ENCODE results near the gene PTPN20. TPM values are rescaled to one million over a fixed set of nuclear protein-coding genes. Genes with fewer than 3 reads are reported as not detected.

Gene PTPN20
- total RNA-seq, 3 donors from 2014 or later, result 0.64 to 14.8 (median 5.6) TPM

GRCh38 chr10:47025540-47026300 is 114.5 kb downstream of the PTPN20 start:
- no peaks in the 10 kb centered on the region for H3K27me3 ChIP-seq
- no peaks in the 10 kb centered on the region for H3K36me3 ChIP-seq
- peak overlapping the region in 1 of 2 donors; percentile 20 for H3K27ac ChIP-seq
- TF ChIP-seq, protein P1, sequence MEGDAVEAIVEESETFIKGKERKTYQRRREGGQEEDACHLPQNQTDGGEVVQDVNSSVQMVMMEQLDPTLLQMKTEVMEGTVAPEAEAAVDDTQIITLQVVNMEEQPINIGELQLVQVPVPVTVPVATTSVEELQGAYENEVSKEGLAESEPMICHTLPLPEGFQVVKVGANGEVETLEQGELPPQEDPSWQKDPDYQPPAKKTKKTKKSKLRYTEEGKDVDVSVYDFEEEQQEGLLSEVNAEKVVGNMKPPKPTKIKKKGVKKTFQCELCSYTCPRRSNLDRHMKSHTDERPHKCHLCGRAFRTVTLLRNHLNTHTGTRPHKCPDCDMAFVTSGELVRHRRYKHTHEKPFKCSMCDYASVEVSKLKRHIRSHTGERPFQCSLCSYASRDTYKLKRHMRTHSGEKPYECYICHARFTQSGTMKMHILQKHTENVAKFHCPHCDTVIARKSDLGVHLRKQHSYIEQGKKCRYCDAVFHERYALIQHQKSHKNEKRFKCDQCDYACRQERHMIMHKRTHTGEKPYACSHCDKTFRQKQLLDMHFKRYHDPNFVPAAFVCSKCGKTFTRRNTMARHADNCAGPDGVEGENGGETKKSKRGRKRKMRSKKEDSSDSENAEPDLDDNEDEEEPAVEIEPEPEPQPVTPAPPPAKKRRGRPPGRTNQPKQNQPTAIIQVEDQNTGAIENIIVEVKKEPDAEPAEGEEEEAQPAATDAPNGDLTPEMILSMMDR (IDR thresholded peaks at IDR 0.05), result no peak
- no peak for TF ChIP-seq POLR2AphosphoS5 (IDR thresholded peaks at IDR 0.05)
- TF ChIP-seq POLR2A (IDR thresholded peaks at IDR 0.05), result no peak
- intact Hi-C loops (cut with DNase I; ENCODE audit: low total_unique reads), result no loop called here
- peak in 1 of 2 donors; percentile 13 for DNase-seq (ENCODE audit: low spot score in 2 of 2)
- H3K4me3 ChIP-seq, result no peak overlapping the region
- no peaks in the 10 kb centered on the region for H3K9me3 ChIP-seq
- no peaks in the 10 kb centered on the region for H3K4me1 ChIP-seq

DNA sequence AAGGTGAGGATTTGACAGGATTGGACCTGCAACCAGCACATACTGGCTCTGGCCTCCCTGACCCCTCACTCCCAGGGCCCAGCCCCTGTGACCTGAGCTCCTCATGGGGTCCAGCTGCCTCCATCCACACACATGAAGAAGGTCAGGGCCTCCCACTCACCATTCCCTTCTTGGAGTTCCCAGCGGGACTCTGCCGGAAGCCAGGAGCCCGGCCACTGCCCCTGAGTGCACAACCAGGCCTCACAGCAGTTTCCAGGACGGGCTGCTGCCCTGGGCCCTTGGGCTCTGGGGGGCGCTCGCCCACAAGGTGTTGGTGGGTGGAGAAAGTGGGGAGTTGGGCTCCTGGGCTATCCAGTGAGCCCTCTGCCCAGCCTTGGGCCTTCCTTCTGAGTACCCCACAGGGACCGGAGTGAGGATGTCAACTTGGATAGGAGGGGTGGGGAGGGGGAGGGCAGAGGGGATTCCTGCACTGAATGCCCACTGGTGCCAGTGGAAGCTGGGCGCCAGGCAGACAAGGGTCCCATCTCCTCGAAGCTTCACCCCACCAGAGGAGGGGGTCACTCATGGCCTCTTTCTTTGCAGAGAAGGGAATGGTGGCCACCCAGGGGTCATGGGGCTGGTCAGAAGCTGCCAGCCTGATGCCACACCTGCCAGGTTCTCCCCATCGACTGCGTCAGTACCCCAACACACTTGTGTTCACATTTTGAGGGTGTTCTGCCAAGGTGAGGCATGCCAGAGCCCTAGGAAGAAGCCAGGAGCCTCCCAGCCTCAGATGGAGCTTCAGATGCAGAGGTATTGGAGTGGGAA is 115.3 kb downstream of the PTPN20 start:
- Histone ChIP-seq H3K36me3 (no peaks in the 10 kb centered on the region), H3K4me3 (no peak overlapping the region), H3K27me3 (no peaks in the 10 kb centered on the region), H3K27ac (no peak overlapping the region), H3K9me3 (no peaks in the 10 kb centered on the region), H3K4me1 (no peaks in the 10 kb centered on the region)
- peak in 1 of 2 donors; percentile 37 for DNase-seq (ENCODE audit: low spot score in 2 of 2)
- intact Hi-C loops (cut with DNase I; ENCODE audit: low total_unique reads), result no loop called here
- TF ChIP-seq POLR2A (IDR thresholded peaks at IDR 0.05) (no peak), POLR2AphosphoS5 (IDR thresholded peaks at IDR 0.05) (no peak)
- TF ChIP-seq, protein P1 (IDR thresholded peaks at IDR 0.05), result no peak

DNA sequence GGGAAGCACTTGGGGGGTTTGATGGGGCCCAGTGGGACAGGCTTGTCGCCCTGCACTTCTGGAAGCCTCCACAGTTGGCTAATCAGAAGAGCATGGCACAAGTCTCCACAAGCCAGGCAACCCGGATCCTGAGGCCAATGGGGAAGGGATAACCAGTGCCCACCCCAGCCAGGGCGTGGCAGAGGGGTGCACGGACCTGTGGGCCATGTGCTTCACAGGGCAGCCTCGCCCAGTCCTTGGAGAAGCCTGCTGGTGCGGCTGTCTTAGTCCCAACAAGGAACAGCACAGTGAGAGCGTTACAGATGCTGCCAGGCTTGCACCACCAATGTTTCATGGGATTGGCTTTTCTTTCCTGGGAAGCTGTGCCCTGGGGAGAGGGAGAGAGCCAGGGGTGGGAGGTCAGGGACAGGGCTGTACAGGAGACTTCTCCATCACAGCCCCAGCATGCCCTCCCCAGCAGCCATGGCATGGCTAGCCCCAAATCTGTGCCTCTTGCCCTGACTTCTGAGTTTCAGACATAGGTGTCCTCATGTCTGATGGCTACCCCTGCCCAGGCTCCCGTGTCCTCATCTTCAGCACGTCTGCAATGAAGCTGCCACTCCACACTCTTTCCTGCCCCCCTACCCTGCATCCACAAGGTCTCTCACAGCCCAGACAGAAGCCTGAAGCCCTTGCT is 116.0 kb downstream of the PTPN20 start:
- Histone ChIP-seq H3K36me3 (no peaks in the 10 kb centered on the region), H3K4me3 (no peak overlapping the region), H3K4me1 (no peaks in the 10 kb centered on the region), H3K27ac (no peak overlapping the region), H3K9me3 (no peaks in the 10 kb centered on the region), H3K27me3 (no peaks in the 10 kb centered on the region)
- TF ChIP-seq POLR2A (IDR thresholded peaks at IDR 0.05), result no peak
- TF ChIP-seq, protein P1 (IDR thresholded peaks at IDR 0.05), result no peak
- no peak for TF ChIP-seq POLR2AphosphoS5 (IDR thresholded peaks at IDR 0.05)
- intact Hi-C loops (cut with DNase I; ENCODE audit: low total_unique reads), result no loop called here
- peak; percentile 11 to 27 for DNase-seq (ENCODE audit: low spot score in 2 of 2)

DNA sequence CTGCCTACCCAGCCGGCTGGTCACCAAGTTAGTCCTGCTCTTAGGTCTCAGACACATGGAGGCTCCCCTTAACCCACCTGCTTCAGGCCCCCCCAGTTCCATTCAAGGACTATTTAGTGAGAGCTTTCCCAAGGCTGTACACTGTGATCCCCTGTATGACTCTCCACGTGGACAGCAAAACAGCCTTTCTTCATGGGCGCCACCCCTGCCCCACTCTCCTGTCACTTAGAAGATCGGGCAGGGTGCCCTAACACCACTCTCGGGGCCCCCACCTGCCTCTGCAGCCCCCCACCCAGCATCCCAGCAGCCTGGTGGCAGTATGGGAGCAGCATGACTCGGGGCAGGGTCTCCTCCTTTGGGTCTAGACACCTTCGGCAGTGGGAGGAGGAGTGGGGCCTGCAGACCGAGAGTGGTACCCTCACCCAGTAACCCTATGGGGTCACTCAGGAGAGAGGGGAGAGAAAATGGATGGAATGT is 116.6 kb downstream of the PTPN20 start:
- Histone ChIP-seq H3K9me3 (no peaks in the 10 kb centered on the region), H3K27me3 (no peaks in the 10 kb centered on the region), H3K27ac (no peak overlapping the region), H3K4me1 (no peaks in the 10 kb centered on the region), H3K36me3 (no peaks in the 10 kb centered on the region), H3K4me3 (no peak overlapping the region)
- intact Hi-C loops (cut with DNase I; ENCODE audit: low total_unique reads), result no loop called here
- DNase-seq (ENCODE audit: low spot score in 2 of 2), result peak in 1 of 2 donors; percentile 43
- no peak for TF ChIP-seq POLR2AphosphoS5 (IDR thresholded peaks at IDR 0.05)
- TF ChIP-seq, protein P1 (IDR thresholded peaks at IDR 0.05), result no peak
- no peak for TF ChIP-seq POLR2A (IDR thresholded peaks at IDR 0.05)
